GM08714 (cell line): Measurements from ENCODE around the gene PLOD3.

Source experiments
- H3K4me3 ChIP-seq: fragments of 200-500 bp; sonication (Bioruptor generic); 2 replicates; pipeline ENCODE4 v1.5.1; 2014; ENCODE audit warnings: mild to moderate bottlenecking, low read length, inconsistent platforms
- ZNF274 ChIP-seq: IDR thresholded peaks from 2 replicates; pipeline ENCODE4 v1.6.1; 2012; ENCODE audit warnings: mild to moderate bottlenecking, low read depth, low read length

The PLOD3 gene

DNA sequence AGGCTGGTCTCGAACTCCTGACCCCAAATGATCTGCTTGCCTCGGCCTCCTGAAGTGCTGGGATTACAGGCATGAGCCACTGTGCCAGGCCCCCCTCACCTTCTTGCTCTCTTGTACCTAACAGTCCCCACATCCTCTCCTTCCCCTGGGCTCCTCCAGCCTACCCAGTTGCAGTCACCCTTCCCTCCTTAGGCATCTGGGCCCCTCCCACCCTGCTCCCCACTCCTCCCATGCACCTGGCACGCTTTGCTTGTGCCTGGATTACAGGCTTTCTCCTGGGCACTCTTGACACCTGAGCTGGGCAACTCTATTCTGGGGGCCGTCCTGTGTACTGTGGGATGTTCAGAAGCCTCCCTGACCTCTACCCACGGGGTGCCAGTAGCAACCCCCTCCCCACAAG lies 17.3 kb upstream of the PLOD3 start:
- no peak overlapping the region for H3K4me3 ChIP-seq
- no peak for TF ChIP-seq ZNF274

DNA sequence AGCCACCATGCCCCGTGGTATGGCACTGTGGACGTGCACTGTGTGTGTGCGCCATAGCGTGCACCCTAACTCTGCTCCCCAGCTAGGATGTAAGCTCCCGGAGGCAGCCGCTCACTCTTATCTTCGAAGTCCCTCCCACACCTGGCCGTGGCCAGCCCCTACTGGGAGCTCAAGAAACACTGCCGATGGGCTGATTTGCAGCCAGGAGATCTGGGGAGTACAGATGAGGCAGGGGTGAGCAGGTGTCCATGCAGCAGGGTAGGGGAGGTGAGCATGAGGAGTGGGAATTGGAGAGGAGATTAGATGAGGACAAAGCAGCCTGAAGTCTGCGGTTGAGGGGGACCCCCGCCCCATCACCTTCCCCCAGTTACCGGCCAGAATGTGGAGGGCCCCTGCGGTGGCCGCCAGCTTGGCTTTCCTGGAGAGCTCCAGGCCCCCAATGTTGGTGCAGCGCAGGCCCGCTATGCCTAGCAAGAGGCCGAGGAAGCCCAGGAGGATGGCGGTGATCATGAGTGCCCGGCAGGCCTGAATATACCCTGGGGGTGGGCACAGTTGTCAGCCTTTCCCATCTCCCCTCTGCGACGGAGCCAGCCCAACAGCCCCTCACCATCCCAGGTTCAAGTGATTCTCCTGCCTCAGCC lies 16.6 kb upstream of the PLOD3 start:
- TF ChIP-seq ZNF274: no peak
- H3K4me3 ChIP-seq: no peak overlapping the region

DNA sequence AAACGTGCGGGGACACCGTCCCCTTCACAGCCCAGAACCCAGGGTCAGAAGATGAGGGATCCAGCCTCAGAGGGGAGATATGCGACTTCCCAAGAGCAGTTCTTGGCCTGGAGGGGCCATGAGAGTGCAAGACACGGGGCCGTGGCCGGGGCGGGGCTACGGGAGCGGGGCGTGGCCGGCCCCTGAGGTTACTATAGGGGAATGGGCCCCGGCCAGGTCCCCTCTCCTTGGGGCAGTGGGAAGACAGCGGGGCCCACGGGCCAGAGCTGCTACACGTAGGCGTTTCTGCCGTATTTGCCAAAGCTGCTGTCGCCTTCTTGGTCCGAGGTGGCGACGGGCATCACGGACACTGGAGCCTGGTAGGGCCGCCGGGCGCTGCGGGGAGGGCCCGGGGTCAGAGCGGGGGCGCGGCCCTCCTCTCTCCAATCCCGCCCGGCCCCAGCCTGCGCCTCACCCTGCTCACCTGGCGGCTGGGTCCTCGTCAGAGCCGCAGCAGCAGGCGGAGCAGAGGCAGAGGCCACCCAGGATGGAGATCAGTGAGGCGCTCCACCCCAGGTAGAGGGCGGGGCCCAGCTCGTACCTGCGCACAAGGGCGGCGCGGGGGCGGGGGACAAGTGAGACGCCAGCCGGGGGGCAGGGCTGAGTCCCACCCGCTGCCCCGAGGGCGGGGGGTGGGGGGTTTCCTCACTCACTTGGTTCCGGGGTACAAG lies 14.9 kb upstream of the PLOD3 start:
- TF ChIP-seq ZNF274: no peak
- H3K4me3 ChIP-seq: no peak overlapping the region

DNA sequence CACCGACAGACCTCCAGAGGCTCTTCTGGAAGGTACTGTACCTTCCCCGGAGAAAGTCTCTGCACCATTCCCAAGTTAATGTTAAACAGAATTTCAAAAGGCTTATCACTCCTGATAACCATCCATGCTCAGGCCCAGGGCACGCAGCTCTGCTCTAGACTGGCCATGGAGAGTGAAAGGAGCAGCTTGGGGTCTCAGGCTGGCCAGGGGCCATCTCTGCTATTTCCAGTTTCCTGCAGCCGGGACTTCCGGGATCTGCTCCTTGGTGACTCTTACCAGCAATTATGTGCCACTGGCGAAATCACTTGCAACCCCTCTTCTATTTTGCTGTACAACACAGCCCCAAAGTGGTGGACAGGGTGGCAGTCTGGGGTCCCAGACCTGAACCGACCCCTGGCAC lies 14.3 kb upstream of the PLOD3 start:
- no peak for TF ChIP-seq ZNF274
- H3K4me3 ChIP-seq: no peak overlapping the region

DNA sequence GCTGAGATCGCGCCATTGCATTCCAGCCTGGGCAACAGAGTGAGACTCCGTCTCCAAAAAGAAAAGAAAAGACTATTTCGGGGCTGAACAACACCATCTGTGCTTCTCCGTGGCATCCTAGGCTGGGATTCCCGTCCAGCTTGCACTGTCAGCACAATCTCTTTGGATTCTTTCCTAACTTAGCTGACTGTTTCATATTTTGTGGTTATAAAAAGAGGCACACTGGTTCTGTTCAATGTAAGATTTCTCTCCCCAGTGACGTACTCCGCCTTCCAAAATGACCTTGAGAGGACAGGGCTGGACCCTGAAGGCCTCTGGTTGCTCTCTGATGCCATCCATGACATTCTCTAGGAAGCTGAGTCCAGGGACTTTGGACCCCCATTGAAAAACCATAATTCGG lies 9.3 kb upstream of the PLOD3 start:
- no peak overlapping the region for H3K4me3 ChIP-seq
- no peak for TF ChIP-seq ZNF274

DNA sequence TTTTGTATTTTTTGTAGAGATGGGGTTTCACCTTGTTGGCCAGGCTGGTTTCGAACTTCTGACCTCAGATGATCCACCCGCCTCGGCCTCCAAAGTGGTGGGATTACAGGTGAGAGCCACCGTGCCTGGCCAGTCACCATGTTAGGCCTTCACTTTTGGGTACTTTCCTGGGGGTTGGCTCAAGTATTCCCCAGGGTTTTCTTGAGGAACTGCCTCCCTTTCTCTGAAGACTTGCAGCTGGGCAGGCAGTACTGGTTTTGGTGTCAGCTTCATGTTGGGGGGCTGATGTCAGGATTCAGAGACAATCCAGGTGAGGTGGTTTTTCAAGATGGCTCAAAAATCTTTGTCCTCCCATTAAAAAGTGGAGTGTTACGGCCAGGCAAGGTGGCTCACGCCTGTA lies 8.3 kb upstream of the PLOD3 start:
- H3K4me3 ChIP-seq: no peak overlapping the region
- TF ChIP-seq ZNF274: no peak

DNA sequence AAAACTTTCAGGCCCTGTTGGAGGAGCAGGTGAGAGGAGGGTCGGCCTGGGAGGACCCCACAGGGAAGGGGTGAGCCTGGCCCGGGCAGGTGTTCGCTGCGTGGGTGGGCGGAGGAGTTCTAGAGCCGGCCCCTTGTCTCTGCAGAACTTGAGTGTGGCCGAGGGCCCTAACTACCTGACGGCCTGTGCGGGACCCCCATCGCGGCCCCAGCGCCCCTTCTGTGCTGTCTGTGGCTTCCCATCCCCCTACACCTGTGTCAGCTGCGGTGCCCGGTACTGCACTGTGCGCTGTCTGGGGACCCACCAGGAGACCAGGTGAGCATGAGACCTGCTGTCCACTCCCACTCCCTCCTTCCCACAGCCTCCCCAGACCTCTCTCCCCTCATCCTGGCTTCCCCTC lies 6.1 kb upstream of the PLOD3 start:
- no peak for TF ChIP-seq ZNF274

DNA sequence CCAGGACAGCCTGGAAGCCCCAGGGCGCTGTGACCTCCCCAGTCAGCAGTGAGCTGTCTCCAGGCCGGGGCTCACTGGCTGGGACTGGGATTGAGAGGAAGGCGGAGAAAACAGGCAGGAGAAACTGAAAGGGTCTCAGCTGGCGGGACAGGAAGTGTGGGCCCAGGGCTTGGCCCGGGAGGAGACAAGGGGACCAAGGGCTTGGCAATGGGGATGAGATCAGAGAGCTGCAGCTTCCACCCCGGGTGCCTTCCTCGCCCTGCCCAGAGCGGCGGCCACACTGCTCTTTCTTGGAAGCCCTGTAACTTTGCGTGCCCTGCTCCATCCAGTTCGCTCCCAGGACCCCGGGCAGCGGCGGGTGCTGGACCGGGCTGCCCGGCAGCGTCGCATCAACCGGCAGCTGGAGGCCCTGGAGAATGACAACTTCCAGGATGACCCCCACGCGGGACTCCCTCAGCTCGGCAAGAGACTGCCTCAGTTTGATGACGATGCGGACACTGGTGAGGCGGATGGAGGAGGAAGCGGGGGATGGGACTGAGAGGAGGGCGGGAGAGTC lies 5.0 kb upstream of the PLOD3 start:
- no peak for TF ChIP-seq ZNF274
- no peak overlapping the region for H3K4me3 ChIP-seq

More for the DNA sequence above, 6.1 kb upstream of the PLOD3 start:
- no peak overlapping the region for H3K4me3 ChIP-seq

DNA sequence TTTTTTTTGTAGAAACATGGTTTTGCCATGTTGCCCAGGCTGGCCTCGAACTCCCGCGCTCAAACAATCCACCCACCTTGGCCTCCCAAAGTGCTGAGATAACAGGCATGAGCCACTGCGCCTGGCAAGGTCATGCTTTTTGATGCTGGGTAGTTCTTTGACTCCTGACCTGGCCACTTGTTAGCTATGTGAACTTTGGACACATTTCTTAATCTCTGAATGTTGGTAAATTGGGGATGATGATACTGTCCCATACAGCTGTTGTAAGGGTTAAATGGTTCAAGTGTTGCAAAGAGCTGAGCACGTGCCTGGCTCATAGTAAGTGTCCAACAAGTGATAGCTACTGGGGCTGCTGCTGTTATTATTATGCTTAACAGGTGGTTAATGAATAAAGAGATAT lies 2.9 kb upstream of the PLOD3 start:
- no peak overlapping the region for H3K4me3 ChIP-seq
- TF ChIP-seq ZNF274: no peak

DNA sequence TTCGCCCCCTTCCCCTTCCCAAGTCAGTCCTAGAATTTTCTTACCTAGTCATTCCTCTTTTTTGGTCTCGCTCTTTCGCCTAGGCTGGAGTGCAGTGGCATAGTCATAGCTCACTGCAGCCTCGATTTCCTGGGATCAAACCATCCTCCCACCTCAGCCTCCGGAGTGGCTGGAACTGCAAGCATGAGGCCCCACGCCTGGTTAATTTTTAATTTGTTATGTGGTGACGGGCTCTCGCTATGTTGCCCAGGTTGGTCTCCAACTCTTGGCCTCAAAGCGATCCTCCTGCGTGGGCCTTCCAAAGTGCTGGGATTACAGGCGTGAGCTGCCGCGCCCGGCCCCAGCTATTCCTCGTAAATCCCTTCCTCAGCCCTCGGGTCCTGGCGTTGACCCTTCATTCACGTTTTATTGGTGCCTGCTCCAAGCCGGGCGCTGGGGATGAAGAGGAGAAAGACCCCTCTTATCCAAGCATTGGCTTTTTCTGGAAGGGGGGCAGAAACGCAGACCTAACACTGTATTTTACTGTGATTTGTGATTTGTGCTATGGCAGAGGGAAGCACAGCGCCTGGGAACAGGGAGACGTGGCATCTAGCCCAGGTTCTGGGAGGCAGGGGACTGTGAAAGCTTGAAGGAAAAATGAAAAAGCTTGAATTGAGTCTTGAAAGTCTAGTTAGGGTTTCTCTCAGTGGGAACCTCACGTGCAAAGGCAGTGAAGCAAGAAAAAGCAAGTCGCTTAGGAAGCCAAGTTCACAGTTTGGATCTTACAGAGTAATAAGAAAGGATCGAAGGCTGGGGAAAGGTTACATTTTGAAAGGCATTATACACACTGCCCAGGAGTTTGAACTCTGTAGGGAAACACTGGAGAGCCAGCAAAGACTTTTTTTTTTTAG lies 1.1 kb upstream of the PLOD3 start:
- no peak for TF ChIP-seq ZNF274
- peak overlapping the region; percentile 94 for H3K4me3 ChIP-seq

DNA sequence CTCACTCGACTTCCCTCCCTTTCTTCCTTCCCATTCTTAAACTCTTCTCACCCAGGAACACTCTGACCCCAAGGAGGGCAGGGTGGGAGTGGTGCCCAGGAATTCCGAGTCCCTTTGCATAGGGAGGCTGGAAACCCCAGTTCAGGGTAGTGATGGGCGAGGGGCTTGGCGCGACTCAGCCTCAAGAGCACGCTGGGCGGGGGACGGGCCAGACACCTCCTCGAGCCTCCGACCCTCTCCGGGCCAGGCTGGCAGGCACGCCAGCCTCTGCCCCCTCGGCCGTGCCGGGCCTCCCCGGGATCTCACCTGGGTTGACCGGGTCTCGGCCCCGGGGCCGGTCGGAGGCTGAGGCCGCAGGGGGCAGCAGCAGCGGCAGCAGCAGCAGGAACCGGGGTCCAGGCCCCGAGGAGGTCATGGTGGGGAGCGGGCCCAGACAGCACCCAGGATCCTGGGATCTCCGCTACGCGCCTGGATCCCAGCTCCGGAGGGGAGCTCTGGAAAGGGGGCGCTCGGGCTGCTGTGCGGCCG lies 457 bp downstream of the PLOD3 start:
- peak overlapping the region; percentile 94 for H3K4me3 ChIP-seq
- TF ChIP-seq ZNF274: no peak

DNA sequence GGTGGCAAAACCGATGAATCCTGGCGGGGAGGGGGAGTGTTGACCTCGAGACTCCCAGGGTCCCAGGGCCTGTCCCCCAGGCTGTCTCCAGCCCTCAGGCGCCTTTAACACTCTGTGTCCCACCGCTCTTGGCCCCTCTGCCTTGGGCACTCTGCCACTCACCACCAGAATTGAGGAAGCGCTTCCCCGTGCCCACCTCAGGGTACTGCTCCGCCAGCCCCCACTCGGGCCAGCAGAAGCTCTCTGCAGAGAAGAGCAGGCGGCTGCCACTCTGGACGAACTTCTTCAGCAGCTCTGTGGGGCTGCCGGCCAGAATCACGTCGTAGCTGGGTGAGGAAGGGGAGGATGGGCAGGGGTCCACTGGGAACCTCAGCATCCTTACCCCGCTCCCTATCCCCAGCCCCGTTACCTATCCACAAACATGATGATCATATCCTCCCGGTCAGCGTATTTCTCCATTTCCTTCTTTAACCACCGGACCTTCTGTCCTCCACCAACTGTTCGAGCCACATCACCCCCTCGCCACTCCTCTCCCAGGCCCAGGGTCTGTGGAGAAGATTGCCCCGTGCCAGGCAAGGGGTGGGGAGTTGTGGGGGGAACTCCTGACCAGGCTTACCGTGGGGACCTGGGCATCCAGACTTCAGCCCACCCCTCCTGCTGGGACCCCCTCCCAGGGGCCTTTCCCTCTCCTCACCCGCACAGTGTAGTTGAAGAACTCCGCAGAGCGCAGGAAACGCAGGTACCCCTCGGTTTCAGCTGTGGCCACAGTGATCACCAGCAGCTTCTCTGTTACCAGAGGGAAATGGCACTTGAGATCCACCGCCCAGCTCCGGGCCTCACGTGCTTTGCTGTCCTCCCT lies 1.2 kb downstream of the PLOD3 start:
- H3K4me3 ChIP-seq: peak overlapping the region; percentile 94; the same call in 1 of the 2 replicates
- no peak for TF ChIP-seq ZNF274

DNA sequence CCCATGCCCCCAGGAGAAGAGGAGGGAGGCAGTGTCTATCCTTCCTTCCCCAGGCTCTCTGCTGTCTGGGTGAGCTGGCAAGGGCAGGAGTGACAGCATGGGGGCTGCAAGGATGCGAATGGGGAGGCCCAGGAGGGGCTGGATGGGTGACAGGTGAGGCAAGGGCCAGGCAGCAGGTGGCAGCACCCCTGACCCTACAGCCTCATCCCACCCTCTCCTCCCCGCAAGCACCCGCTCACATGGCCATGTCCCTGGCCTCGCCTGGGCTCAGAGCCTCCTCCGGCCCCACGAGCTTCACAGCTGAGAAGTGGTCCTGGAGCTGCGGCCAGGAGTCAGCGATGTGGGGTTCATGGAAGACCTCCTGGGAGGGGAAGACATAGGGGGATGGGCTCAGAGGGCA lies 5.4 kb downstream of the PLOD3 start:
- TF ChIP-seq ZNF274: no peak

DNA sequence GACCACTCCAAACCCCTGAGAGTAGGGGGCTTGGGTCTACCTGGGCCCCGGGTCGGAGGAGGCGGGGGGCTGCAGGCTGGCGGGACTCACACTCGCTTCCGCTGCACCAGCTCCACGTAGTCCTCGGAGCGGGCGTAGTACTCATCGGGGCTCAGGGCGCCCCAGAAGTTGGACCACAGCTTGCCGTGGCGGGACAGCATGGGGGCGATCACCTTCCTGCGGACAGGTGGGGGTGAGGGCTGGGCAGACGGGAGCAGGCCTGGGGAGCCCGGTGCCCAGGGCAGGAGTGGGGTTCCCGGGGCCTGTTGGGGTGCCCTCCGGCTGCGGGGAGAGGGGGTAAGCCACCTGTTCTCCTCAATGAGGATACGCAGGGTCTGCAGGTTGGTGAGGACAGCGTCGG lies 5.9 kb downstream of the PLOD3 start:
- no peak for TF ChIP-seq ZNF274

More for the DNA sequence above, 5.4 kb downstream of the PLOD3 start:
- H3K4me3 ChIP-seq: no peak overlapping the region

More for the DNA sequence above, 5.9 kb downstream of the PLOD3 start:
- no peak overlapping the region for H3K4me3 ChIP-seq
